ENCODE measurements around the gene GGA2.
"Not testable (repeated sequence)": the region's sequence is repeated elsewhere in the genome, so short reads cannot be mapped to it uniquely, and the experiment has no call there.

The GGA2 gene

GRCh38 chr16:23469814-23470213 is 40.5 kb downstream of the GGA2 start:
- peak; percentile 37 for DNase-seq (ENCODE audit: low read depth)

- peak; percentile 90 for DNase-seq (ENCODE audit: low read depth)
Measured at GRCh38 chr16:23466162-23466885, 44.0 kb downstream of the GGA2 start.

- no peak for DNase-seq (ENCODE audit: low read depth)
Measured at GRCh38 chr16:23465179-23465578, 45.1 kb downstream of the GGA2 start.

GRCh38 chr16:23464196-23464595 is 46.1 kb downstream of the GGA2 start:
- DNase-seq (ENCODE audit: low read depth) = no peak

GRCh38 chr16:23462994-23463393 is 47.3 kb downstream of the GGA2 start:
- peak; percentile 19 for DNase-seq (ENCODE audit: low read depth)

GRCh38 chr16:23453338-23454052 is 56.8 kb downstream of the GGA2 start:
- no peak for DNase-seq (ENCODE audit: low read depth)

- DNase-seq (ENCODE audit: low read depth) = peak; percentile 84
Measured at GRCh38 chr16:23452572-23453337, 57.5 kb downstream of the GGA2 start, which contains the start of gene COG7. TSS of gene COG7 (minus strand) at chr16:23453189. CDS start at chr16:23452994, 195 bp downstream.

GRCh38 chr16:23452221-23452571 is 58.1 kb downstream of the GGA2 start:
- no peak for DNase-seq (ENCODE audit: low read depth)

DNA sequence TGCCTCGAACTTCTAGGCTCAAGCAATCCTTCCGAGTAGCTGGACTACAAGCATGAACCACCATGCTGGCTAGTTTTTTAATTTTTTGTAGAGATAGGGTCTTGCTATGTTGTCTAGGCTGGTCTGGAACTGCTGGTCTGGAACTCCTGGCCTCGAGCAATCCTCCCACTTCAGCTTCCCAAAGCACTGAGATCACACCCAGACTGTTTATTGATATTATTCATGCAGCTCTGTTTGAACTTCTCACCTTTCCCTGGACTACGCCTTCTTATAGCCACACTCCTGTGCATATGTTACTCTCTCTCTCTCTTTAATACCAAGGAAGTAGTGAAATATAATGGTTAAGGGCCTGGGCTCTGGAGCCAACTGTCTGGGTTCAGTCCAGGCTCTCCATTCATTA is 61.9 kb downstream of the GGA2 start:
- peak; percentile 11 for DNase-seq (ENCODE audit: low read depth)

GRCh38 chr16:23437542-23437941 is 72.8 kb downstream of the GGA2 start:
- not testable (repeated sequence) for DNase-seq (ENCODE audit: low read depth)

GRCh38 chr16:23436951-23437350 is 73.3 kb downstream of the GGA2 start:
- DNase-seq (ENCODE audit: low read depth) = no peak

GRCh38 chr16:23435500-23435899 is 74.8 kb downstream of the GGA2 start:
- DNase-seq (ENCODE audit: low read depth) = peak; percentile 41

- DNase-seq (ENCODE audit: low read depth) = peak; percentile 64
Measured at GRCh38 chr16:23434380-23434779, 75.9 kb downstream of the GGA2 start.

GRCh38 chr16:23433261-23433920 is 76.9 kb downstream of the GGA2 start:
- DNase-seq (ENCODE audit: low read depth) = no peak

GRCh38 chr16:23432176-23433128 is 77.8 kb downstream of the GGA2 start:
- no peak for DNase-seq (ENCODE audit: low read depth)

DNA sequence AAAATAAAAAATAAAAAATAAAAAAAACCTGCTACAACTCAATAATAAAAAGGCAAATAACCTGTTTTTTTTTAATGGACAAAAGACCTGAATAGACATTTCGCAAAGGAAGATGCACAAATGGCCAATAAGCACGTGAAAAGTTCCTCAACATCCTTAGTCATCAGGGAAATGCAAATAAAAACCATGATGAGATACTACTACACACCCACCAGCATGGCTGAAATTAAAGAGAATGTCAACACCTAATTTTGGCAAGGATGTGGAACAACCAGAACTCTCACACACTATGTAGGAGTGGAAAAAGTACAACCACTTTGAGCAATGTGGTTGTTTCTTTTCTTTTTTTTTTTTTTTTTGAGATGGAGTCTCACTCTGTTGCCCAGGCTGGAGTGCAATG is 81.9 kb downstream of the GGA2 start:
- no peak for DNase-seq (ENCODE audit: low read depth)

DNA sequence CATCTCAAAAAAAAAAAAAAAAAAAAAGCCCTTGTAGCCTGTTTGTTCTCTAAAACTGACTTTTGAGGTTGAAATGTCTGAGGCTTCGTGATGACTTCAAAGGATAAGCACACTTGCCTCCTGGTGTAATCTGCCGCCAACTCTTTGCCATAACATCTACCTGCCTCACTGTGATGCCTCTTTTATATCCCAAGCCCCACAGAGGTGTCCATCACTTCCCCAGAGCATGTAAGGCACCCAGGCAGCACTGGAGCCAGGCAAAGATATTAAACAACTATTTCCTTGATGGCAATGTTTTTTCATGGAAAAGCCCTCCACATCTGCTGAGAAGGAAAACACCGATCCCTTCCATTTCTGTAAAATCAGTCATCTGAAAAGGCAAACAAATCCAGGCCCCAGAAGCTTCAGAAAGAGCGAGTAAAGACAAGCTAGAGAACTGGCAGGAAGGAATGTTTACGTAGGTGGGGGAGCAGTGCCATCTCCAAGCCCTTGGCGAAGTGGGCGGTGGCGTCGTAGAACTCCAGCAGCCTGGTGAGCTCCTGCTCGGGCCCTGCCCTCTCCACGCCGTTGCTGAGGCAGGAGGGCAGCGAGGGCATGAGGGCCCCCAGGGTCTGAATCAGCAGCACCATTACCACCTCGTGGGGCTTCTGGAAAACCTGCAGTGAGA is 85.9 kb downstream of the GGA2 start:
- DNase-seq (ENCODE audit: low read depth) = peak; percentile 28

DNA sequence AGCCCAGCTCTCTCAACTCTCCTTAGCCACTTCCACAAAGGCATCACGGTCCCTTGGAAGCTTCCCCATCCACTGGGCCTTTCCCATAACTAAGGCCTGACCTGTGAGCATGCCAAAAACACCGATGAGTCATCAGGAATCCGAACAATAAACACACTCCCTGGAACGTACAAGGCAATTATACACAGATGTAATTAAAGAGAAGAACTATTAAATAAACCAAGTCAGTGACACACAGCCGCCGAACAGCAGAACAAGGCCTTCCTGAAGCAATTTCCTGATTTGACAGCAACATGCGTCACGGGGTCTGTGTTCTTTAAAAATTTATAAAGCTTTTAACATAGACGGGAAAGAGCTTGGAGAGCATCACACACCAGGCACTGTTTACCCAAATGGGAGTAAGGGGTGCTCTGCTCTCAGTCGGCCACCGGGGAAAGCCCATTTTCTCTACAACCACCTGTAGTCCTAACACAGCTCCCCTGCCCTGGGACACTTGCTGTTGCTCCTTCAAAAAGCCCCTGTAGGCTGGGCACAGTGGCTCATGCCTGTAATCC is 86.7 kb downstream of the GGA2 start:
- peak; percentile 90 for DNase-seq (ENCODE audit: low read depth)

DNA sequence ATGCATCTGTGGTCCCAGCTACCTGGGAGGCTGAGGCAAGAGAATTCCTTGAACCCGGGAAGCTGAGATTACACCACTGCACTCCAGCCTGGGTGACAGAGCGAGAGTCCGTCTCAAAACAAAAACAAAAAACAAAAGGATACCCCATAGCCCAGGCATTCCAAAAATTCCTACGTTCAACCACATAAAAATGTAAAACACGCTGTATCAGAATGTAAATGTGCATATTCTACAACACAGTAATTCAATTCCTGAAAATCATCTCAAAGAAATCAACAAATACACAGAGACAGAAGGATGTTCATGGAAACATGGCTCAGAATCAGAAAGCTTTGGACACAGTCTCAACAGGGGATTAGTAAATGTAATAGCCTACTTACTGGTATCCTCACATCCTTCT is 90.3 kb downstream of the GGA2 start:
- peak; percentile 31 for DNase-seq (ENCODE audit: low read depth)

GRCh38 chr16:23416816-23417215 is 93.5 kb downstream of the GGA2 start:
- no peak for DNase-seq (ENCODE audit: low read depth)

Data from amniotic epithelial cell (primary cell).